SW480 (cell line): ENCODE measurements around the gene SEZ6.

Experiments
- DNase-seq: peaks from one replicate; pipeline ENCODE4 v3.0.0-alpha.2; 2016; ENCODE audit warnings: low spot score

SEZ6 gene

GRCh38 chr17:28954886-28955285 is 50.9 kb downstream of the SEZ6 start:
- no peak for DNase-seq

- DNase-seq: peak; percentile 27
Observed at GRCh38 chr17:28953444-28954118, 52.3 kb downstream of the SEZ6 start.

DNA sequence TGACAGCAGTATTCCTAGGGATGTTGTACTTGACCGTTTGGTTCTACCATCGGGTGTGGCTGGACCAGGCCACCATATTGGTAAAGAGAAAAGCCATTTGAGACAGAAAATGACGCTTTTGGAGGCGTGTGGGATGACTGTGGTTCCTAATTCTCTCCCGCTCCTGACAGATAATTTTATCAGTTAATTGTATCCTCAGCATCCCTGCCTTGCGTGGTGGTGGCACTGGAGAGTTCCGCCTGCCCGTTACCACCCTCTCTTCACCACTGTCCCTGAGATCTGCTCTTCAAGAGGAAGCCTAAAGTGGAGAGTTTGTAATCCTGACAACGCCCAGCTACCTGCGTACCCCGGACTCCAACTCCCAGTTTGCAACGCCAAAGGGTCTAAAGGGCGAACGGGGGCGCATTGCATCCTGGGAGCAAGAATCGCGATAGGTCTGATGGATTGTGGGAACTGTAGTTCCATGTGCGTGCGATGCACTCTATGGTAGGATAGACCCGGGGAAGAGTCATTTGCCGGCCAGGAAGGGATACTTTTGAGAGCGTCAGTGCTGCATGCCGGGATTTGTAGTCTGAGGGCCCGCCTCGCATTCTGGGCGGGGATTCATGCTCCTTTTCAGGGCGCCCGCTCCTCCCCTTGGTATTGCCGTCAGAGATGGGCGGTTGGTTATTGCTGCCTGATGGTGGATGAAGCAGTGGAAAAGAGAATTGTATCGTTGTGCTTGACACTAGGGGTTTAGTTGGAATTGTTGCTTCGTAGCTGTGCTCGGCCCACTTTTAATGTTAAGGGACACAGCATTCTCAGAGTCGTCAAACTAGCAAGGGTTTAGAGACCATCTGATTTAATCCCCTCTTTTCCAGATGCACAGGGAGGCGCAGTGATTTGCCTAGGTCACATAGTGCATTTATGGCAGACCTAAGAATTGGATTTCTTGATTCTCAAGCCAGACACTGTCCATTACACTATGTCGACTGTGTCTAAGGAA is 53.5 kb downstream of the SEZ6 start:
- DNase-seq: peak; percentile 99

- DNase-seq: peak; percentile 100
Observed at GRCh38 chr17:28951428-28951990, 54.3 kb downstream of the SEZ6 start, which contains the start of gene PHF12. TSS of gene PHF12 (minus strand) at chr17:28951518. CDS start at chr17:28950960, 558 bp downstream.

DNA sequence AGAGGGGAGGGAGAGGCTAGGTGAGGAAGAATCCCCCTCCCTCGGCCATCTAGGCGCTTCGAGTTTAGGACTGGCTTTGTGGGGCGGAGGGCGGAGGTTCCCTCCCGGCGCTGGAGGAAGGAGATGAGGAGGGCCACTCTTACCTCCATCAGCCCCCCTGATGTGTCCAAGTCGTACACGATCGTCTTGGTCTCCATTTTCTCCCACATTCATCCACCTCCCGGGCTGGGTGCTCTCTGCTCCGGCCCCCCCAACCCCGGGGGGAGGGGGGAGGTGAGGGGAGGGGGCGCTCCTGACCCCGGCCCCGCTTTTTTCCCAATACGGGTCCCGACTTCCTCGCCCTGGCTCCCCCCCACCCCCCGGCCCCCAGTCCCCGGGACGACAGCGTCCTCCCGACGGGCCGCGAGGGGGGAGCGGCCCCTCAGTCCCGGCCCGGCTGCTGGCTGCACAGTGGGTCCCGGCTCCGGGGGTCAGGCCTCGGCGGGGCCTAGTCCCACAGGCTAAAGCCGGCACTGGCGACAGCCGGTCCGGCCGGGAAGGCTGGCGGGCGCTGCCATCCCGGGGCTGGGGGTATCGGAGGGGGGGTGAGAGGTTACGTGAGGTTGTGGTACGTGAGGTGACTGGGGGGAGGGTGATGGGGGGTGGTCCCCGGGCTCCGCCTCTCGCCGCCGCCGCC is 54.9 kb downstream of the SEZ6 start:
- no peak for DNase-seq

DNA sequence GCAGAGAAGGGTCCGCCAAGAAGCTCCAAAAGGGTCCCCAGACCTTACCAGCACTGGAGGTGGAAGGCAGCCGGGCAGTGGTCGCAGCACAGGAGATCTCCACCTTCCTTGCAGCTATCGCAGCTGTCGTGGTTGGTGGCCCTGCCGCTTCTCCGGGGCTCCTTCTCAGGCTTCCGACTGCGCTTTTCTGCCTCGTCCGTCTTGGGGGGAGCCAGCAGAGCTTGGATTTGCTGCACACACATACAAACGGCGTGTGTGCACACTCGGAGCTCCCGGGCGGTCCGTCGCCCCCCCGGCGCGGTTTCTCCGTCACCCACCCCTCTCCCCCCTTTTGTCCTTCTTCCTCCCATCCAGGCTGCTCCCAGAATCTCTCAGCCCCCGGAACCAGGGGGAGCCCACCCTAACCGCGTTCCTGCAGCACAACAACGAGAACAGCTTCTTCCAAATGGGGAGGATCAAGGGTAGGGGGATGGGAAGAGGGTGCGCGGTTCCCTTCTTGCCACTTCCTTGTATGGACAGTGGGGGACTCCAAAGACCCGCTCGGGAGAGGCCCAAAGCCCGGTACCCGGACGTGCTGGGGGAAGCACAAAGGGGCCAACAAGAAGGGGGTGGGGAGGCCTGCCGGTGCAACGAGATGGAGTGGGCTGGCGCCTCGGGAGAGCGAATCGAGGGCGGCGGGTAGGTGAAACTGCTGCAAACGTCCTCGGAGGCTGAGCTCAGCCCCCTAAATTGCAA is 55.6 kb downstream of the SEZ6 start:
- DNase-seq: peak; percentile 39

- peak; percentile 35 for DNase-seq
Observed at GRCh38 chr17:28949185-28950016, 56.4 kb downstream of the SEZ6 start.

DNA sequence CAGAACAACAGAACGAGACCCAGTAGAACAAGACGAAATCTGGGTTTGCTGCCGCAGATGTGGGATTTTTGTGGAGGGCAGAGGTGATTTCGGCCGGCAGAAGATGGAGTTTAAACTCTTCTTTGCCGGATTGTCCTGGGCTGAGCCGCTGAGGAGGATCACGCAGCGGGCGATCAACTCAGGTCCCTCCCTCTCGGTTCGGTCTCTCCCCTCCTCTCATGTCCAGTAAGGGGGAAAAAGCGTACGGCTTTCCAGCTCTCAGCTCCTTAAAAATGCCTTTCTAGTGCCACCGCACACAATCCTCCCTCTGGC is 57.0 kb downstream of the SEZ6 start:
- peak; percentile 18 for DNase-seq

DNA sequence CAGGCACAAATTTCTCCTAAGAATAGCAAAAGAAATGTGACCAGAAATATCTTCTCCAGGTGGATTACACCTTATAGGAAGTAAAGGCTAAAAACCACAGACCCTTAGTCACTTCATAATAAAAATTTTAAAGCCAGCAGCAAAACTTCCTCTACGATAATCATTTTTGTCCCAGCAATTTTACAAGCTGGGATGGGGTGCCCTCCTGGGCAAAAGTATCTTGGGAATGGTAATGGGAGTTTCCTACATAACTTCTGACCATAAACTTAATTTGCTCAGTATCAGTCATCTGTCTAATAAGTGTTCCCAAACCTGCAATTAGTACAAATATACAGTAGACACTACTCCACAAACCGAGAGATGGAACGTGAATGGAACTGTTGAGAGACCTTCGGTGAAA is 57.5 kb downstream of the SEZ6 start:
- no peak for DNase-seq

- no peak for DNase-seq
Observed at GRCh38 chr17:28947639-28948038, 58.2 kb downstream of the SEZ6 start.

- DNase-seq: no peak
Observed at GRCh38 chr17:28946239-28946638, 59.6 kb downstream of the SEZ6 start.

- no peak for DNase-seq
Observed at GRCh38 chr17:28944862-28945741, 60.7 kb downstream of the SEZ6 start.

GRCh38 chr17:28944343-28944742 is 61.5 kb downstream of the SEZ6 start:
- DNase-seq: no peak

DNA sequence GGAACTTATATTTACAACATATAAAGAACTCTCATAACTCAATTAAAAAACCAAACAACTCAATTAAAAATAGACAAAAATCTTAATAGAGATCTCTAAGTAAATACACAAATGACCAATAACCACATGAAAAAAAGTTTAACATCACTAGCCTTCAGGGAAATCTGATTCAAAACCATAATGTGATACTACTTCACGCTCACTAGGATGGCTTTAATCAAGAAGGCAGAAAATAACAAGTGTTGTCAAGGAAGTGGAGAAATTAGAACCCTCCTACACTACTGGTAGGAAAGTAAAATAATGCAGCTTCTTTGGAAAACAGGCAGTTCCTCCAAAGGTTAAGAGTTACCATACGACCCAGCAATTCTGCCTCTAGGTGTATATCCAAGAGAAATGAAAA is 62.9 kb downstream of the SEZ6 start:
- DNase-seq: no peak

GRCh38 chr17:28941251-28941650 is 64.6 kb downstream of the SEZ6 start:
- no peak for DNase-seq

GRCh38 chr17:28940675-28941074 is 65.2 kb downstream of the SEZ6 start:
- no peak for DNase-seq

- no peak for DNase-seq
Observed at GRCh38 chr17:28940142-28940541, 65.7 kb downstream of the SEZ6 start.

- no peak for DNase-seq
Observed at GRCh38 chr17:28938552-28938951, 67.3 kb downstream of the SEZ6 start.

DNA sequence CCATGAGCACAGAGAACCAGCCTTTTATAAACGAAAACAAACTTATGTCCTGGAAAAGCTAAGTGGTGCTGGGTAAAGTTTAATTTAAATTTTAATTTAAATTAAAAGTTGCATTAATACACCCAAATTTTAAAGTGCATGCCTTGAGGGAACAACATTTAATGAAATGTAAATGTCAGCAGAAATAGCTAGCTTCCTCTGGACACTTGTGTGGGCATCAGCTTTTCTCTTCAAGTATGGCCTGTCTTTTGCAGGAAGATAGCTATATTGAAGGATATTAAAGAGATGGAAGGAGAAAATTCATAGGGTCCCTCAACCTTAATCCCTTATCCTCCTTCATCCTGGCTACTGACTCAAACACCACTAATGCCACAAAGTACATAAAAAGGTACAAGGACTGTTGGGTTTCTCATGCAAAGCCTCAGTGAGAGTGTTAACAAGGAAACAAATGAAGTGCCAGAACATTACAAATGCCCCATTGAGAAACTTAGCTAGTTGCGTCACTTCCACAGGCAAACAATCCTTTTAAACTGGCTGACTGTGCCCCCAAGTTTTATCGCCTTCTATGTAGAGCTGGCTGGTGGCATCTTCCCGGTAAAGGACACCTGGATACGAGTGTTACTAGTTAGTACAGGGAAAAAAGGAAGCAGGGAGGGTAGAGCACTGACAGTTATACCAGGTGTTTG is 68.6 kb downstream of the SEZ6 start:
- DNase-seq: no peak
